ENCODE data around the gene CD164L2.

The CD164L2 gene

DNA sequence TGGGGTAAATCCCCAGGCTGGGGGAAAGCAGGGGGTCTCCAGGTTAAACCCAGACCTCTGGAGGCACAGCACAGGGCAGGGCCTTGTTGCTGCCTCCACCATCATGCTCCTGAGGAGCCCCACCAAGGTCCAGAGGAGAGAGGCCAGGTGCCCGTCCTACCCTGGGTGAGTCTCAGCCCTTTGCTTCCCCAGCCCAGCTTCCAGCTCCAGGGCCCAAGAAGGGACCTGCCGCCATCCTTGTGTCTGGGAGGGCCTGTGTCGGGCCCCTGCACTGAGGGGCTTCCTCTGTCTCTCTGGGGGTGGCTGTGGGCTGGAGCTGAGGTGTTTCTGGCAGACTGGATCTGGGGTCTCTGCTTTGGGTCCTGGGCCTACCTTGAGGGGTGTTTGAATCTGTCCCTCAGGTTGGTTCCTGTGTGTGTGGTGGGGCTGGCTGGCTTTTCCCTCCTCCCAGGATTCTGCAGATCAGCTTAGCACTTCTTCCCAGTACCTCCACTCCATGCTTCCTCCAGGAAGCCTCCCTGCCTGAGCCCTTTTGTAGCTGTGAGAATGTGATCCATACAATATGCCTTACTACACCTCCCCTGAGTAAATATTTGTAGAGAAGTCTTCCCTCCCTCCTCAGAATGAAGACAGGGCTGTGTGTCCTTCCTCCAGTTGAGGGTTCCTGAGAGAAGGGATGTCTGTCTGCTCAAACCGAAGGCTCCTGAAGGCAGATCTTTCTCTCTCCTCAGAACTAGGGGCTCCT lies 15.4 kb upstream of the CD164L2 start:
- H3K79me2 ChIP-seq, result no peaks in the 10 kb centered on the region
- H3K9ac ChIP-seq, result no peak overlapping the region
- no peak overlapping the region for H3K4me3 ChIP-seq (ENCODE audit: low read depth, low read length)
- no peaks in the 10 kb centered on the region for H3K9me3 ChIP-seq (ENCODE audit: control insufficient read depth, low read length)
- no peaks in the 10 kb centered on the region for H3K27me3 ChIP-seq (ENCODE audit: control insufficient read depth, insufficient read depth, low read length)
- no peaks in the 10 kb centered on the region for H3K36me3 ChIP-seq (ENCODE audit: control insufficient read depth, insufficient read depth, low read length)
- no peak overlapping the region for H3K4me2 ChIP-seq (ENCODE audit: low read length)
- H2AFZ ChIP-seq, result no peak overlapping the region
- no peak for TF ChIP-seq CTCF (IDR thresholded peaks at IDR 0.05)
- peaks cover 4% of the 10 kb centered on the region for H3K4me1 ChIP-seq
- no peak overlapping the region for H3K27ac ChIP-seq

DNA sequence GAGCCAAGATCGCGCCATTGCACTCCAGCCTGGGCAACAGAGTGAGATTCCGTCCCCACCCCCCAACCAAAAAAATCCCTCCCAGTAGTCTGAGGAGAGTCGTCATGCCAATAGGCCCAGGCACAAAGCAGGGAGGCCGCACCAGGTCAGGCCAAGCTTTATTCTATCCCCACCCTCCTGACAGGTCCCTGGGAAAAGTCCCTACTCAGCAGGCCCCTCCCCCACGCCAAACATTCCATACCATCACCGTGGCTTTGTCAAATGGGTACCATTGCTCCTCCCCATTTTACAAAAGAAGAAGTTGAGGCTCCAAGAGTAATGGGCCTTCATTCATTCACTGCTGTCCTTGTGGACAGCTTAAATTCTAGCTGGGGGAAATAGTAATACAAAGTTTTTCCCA lies 14.6 kb upstream of the CD164L2 start:
- H3K9ac ChIP-seq, result no peak overlapping the region
- no peak overlapping the region for H3K4me2 ChIP-seq (ENCODE audit: low read length)
- H3K79me2 ChIP-seq, result no peaks in the 10 kb centered on the region
- H3K36me3 ChIP-seq (ENCODE audit: control insufficient read depth, insufficient read depth, low read length), result no peaks in the 10 kb centered on the region
- no peaks in the 10 kb centered on the region for H3K27me3 ChIP-seq (ENCODE audit: control insufficient read depth, insufficient read depth, low read length)
- no peak overlapping the region for H2AFZ ChIP-seq
- TF ChIP-seq CTCF (IDR thresholded peaks at IDR 0.05), result no peak
- no peaks in the 10 kb centered on the region for H3K9me3 ChIP-seq (ENCODE audit: control insufficient read depth, low read length)
- H3K4me1 ChIP-seq, result peaks cover under 1% of the 10 kb centered on the region
- no peak overlapping the region for H3K4me3 ChIP-seq (ENCODE audit: low read depth, low read length)
- no peak overlapping the region for H3K27ac ChIP-seq

DNA sequence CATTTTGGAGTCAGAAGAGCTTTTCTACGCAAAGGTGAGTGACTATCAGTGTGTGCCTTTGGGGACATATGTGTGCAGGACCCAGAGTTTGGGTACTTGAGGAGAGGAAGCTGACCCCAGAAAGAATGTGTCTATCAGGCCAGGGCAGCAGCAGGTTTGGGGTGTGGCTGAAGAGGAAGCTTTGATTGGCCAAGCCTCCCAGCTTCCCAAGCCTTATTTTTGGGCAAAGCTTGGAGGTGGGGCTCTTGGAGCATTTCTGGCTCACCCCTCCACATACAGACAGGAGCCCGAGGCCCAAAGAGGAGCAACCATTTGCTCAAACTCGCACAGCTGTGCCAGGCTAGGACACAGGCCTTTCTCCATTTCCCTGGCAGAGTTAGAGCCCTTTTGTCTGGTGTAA lies 14.0 kb upstream of the CD164L2 start:
- Histone ChIP-seq H3K27ac (no peak overlapping the region), H3K36me3 (ENCODE audit: control insufficient read depth, insufficient read depth, low read length) (no peaks in the 10 kb centered on the region), H3K27me3 (ENCODE audit: control insufficient read depth, insufficient read depth, low read length) (no peaks in the 10 kb centered on the region), H3K4me3 (ENCODE audit: low read depth, low read length) (no peak overlapping the region), H3K9ac (no peak overlapping the region), H2AFZ (no peak overlapping the region), H3K4me2 (ENCODE audit: low read length) (no peak overlapping the region), H3K4me1 (no peaks in the 10 kb centered on the region), H3K9me3 (ENCODE audit: control insufficient read depth, low read length) (no peaks in the 10 kb centered on the region), H3K79me2 (no peaks in the 10 kb centered on the region)
- no peak for TF ChIP-seq CTCF (IDR thresholded peaks at IDR 0.05)

DNA sequence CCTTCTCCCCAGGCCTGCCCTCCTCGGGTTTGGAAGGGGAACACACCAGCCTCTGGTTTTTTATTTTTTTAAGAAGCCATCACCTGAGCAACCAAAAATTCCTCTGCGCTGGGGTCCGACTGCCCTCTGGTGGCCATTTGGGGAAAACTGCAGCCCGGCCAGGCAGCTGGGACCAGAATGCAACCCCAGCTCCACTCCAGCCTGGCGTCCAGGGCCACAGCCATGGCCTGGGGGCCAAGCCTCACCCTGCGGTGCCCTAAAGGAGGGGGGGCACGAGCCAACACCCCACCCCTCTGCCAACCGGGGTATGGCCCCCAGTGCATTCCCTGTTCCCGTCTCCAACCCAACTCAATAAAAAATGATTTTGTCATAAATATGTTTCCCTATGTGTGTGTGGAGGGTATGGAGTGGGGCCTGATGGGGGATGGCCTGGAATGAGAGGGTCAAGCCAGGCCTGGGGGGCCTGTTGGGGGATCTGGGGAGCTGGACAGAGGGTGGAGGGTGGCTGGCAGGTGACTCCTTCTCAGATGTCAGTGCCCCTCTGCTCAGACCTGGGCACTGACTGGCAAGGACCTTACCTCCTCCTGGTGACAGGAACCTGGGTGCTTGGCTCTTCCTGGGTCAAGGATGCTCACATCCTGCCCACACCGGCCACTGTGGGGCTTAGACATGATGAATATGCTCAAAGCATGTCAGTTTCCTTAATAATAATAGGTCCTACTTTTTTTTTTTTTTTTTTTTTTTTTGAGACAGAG lies 12.5 kb upstream of the CD164L2 start:
- Histone ChIP-seq H3K9me3 (ENCODE audit: control insufficient read depth, low read length) (no peaks in the 10 kb centered on the region), H3K4me1 (peaks cover 4% of the 10 kb centered on the region), H3K9ac (no peak overlapping the region), H3K4me3 (ENCODE audit: low read depth, low read length) (no peak overlapping the region), H3K27ac (no peak overlapping the region), H3K4me2 (ENCODE audit: low read length) (no peak overlapping the region), H3K27me3 (ENCODE audit: control insufficient read depth, insufficient read depth, low read length) (no peaks in the 10 kb centered on the region), H3K36me3 (ENCODE audit: control insufficient read depth, insufficient read depth, low read length) (no peaks in the 10 kb centered on the region), H3K79me2 (no peaks in the 10 kb centered on the region), H2AFZ (no peak overlapping the region)
- TF ChIP-seq CTCF (IDR thresholded peaks at IDR 0.05), result peak; percentile 87
